Spleen (tissue), 7 donors: ENCODE data around the gene LSAMP.

ENCODE experiments used
- CTCF ChIP-seq, 11 experiments: fragments of 200-600 bp in 7 of 11; fragments of 450-650 bp in 4 of 11; sonication (generic) in 4 of 11; IDR thresholded peaks in 8 of 11; conservative IDR thresholded peaks in 3 of 11; 1 replicate in 7 of 11; 2 replicates in 4 of 11; pipeline versions ENCODE4 v1.4.0 to v1.8.0; 2016 to 2021; ENCODE audit warnings: antibody characterized with exemption in 11 of 11, inconsistent platforms in 4 of 11, mild to moderate bottlenecking in 1 of 11
- POLR2A ChIP-seq, 3 donors: fragments of 450-650 bp; IDR thresholded peaks; one replicate each; pipeline ENCODE4 v1.5.1; 2017; ENCODE audit warnings: antibody characterized with exemption in 3 of 3, mild to moderate bottlenecking in 1 of 3
- POLR2AphosphoS5 ChIP-seq, 3 donors: sonication (generic); formaldehyde crosslinking; IDR thresholded peaks; one replicate each; pipeline ENCODE4 v1.5.1; 2017; ENCODE audit warnings: antibody characterized with exemption in 3 of 3
- donor health status: DM: no; HTN: no; CAD: no; lungs with moderate emphysema.
- donor health status: DM: no; HTN: no; CAD: no.
- donor health status: DM: no; HTN: no; CAD: no.

- TF ChIP-seq CTCF (IDR thresholded peaks at IDR 0.05 in 8 of 11, conservative IDR thresholded peaks at IDR 0.05 in 3 of 11) (no peak), POLR2AphosphoS5 (IDR thresholded peaks at IDR 0.05) (no peak), POLR2A (IDR thresholded peaks at IDR 0.05) (no peak)
Measured at GRCh38 chr3:116211901-116212300, 233.4 kb downstream of the LSAMP start.
